A172 (cell line): ENCODE results near the gene RPP25L. TPM values are rescaled to one million over a fixed set of nuclear protein-coding genes. Genes with fewer than 3 reads are reported as not detected.

Experiments used
- DNase-seq: peaks from one replicate; pipeline ENCODE4 v3.0.0-alpha.2; 2015; ENCODE audit warnings: low spot score
- total RNA-seq: library from RNA; depleted of rRNA; stranded (reverse); fragments of >200 nt; shearing (Covaris generic); gene quantifications from 2 replicates; pipeline ENCODE4 v1.2.3, GENCODE V29; 2014

Gene RPP25L
- total RNA-seq, 1 experiment from 2014 or later, result 20.1 TPM

DNA sequence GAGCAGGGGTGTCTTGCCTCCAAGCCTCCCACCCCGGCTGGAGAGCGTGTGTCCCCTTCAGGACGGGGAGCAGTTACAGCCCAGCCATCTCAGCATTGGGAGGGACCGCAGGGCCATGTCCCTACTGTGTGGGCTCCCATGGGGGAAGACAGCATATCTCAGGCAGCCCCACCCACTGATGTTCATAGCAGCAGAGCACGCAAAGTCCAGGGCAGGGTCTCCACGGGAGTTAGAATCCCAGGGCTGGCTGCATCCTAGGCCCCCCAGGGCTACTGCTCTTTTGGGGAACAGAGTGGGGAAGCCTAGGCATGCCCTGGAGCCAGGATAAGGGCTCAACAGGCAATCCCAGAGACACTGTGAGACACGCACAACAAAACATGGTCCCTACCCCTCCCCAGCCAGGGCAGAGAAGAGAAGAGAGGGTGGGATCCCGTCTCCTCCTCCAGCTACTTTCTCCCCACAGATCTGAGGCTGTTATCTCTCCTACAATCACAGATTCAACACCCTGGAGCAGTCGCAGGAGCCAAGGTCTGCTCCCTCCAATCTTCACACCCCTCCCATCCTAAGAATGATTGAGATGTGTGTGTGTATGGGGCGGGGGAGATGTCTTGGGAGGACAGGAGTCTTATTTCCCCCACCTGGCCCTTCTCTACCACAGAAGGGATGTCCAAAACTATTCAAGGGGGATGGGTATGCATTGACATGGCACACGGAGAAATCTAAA, 25.8 kb downstream of the RPP25L start:
- DNase-seq, result no peak

GRCh38 chr9:34584970-34585369, 26.9 kb downstream of the RPP25L start:
- no peak for DNase-seq

- DNase-seq, result no peak
These were observed 29.1 kb downstream of the RPP25L start for GRCh38 chr9:34582787-34583186.

DNA sequence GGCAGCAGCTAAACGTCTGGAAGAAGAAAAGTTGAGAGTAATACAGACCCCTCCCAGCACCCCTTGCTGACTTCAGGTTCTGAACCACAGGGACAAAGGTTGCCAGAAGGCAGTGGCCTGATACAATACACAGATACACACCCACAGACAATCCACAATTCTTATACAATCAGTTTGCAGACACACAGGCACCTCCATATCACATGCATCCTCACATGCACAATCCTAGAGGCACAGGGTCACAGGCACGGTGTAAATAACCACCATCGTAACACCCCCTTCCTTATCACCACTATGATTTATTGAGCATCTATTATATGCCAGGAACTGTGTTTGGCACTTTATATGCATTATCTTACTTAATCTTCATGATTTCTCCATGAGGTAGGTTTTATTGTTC, 30.6 kb downstream of the RPP25L start:
- DNase-seq, result no peak

DNA sequence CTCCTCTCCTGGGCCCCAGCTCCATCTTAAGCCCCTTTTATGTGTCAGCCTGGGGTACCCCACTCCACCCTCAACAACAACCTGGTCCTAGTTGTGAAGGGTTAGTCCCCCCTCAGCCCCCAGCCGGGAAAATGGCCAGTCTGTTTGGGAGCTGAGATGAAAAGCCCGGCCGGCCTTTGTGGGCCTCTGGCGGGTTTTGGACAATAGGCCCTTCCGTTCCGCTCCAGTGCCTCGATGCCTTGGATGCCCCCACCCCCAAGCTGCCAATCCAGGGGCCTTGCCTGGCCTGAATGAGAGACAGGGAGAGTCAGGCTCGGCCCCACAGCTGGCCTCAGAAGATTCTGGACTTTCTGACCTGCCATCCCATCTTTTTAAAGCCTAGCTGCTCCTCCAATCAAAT, 31.5 kb downstream of the RPP25L start:
- DNase-seq, result no peak

GRCh38 chr9:34579808-34580163, 32.1 kb downstream of the RPP25L start:
- no peak for DNase-seq

- no peak for DNase-seq
These were observed 32.6 kb downstream of the RPP25L start for GRCh38 chr9:34579104-34579807.

GRCh38 chr9:34578241-34579103, 33.4 kb downstream of the RPP25L start:
- DNase-seq, result no peak

- DNase-seq, result no peak
These were observed 34.3 kb downstream of the RPP25L start for GRCh38 chr9:34577400-34578240.

DNA sequence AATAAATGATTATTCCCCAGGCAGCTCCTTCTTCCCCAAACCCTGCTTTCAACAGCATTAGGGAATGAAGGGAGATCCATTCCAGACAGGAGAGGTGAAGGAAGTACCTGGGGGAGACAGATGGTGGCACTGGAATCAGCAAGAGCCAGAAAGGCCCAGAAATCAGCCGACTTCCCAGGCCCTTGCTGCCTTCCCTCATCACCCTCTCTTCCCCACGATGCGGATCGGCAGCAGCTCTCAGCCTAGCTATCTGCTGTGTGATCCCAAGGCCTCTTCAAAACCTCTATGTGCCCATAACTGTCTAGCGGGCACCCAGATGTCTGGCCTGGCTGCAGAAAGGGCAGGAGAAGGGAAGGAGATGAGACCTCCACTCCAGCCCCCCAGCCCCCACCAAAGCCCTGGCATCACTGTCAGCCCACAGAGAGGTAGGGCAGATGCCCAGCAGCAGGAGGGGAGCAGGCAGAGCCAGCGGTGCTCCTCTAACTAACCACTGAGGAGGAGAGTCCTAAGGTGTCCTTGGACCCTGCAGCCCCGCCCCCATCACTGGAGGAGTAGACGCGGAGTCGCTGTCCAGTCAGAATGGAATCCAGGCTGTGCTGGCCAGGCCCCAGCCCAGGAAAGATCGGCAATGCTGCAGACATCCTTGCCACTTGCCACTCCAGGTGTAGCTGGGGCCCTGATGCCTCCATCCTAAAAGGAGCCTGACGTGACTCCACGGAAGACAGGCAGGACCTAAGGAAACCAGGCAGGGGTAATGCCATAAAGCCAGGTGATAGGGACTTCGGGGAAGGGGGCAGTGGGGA, 35.1 kb downstream of the RPP25L start:
- DNase-seq, result no peak

- no peak for DNase-seq
These were observed 35.9 kb downstream of the RPP25L start for GRCh38 chr9:34575862-34576596.

- no peak for DNase-seq
These were observed 36.7 kb downstream of the RPP25L start for GRCh38 chr9:34575241-34575640.

DNA sequence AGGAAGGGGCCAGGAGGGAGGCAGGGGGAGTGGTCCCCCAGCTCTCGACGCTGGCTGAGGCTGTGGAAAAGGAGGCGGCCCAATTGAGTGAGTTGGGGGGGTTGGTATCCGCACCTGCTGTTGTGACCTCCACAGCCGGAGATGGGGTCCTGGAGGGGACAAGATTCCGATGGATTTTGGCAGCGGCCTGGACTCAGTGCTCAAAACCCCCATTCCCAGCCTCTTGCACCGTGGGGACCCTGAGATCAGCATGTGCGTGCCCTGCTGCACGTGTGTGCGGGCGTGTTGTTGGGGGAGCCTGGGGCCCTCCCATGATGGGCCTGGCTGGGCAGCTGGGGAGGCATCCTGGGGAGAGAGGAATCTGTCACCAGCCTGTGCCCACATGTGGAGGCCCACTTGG, 37.3 kb downstream of the RPP25L start:
- DNase-seq, result no peak

- DNase-seq, result no peak
These were observed 38.1 kb downstream of the RPP25L start for GRCh38 chr9:34573599-34574325.

DNA sequence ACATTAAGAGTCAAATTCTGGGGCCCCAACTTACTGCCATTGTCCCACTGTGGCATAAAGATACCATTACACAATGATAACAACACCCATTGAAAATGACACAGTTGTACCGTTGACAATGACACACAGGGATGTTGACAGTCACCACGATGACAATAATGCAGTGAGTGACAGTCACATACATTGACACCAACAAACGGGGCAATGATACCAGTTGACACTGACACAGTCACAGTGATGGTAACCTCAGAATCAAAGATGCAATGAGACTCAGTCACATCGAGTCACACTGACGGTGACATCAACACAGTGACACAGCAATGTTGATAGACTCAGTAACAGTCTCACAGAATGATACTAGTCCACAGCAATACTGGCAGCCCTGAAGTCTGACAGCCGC, 39.3 kb downstream of the RPP25L start:
- DNase-seq, result no peak

GRCh38 chr9:34572092-34572491, 39.8 kb downstream of the RPP25L start:
- DNase-seq, result no peak

DNA sequence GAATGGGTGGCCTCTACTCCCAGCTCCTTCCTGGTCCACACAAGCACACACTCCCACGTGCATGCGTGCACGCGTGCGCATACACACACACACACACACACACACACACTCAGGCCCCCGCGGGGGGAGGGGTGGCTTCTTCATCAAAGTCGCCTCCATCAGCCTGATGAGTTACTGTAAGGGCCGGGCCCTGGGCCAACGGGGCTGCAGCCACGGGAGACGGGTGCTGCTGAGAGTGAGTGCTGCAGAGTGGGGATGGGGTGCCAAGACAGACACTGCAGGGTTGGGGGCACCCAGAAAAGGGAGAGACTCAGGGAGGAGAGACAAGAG, 40.5 kb downstream of the RPP25L start:
- no peak for DNase-seq

DNA sequence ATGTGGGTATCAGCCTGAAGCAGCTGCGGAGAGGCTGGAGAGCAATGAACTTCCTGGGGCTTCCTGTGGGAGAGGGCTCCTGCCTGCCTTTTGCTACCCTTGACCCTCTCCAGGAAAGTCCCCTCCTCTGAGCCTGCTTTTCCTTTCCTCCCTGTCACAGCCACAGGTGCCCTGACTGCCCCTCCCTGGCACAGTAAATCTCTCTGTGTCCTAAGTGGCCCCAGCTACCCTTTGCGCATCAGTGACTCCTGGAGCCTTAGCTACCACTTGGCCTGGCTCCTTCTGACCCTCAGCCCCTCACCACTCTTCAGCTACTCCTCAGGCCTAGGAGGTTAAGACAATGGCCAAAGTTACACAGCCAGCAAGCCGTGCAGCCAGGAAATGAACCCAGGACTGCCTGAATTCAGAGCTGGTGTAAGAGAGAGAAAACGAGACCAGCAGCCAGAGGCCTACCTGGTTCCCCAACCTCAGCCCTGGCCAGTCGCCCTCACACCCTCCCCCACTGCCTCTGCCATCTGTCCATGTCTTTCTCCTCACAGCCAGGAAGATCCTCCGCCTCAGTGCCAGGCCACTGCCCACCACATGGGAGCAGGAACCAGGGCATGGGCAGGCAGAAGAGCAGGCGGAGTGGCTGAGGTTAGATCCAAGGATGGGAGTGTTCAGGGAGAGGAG, 41.0 kb downstream of the RPP25L start:
- no peak for DNase-seq

GRCh38 chr9:34570376-34570775, 41.5 kb downstream of the RPP25L start:
- no peak for DNase-seq
